Lung (tissue), 12 donors: ENCODE measurements around the gene DCLRE1A. TPM values are rescaled to one million over a fixed set of nuclear protein-coding genes. Genes with fewer than 3 reads are reported as not detected.

Experiments
- ATAC-seq: fragments of 200-7000 bp; cut with Tn5 transposase; one replicate; pipeline ENCODE4 v1.9.1; 2020; ENCODE audit warnings: moderate number of reproducible peaks; ENCODE audit not compliant: insufficient read depth, low FRiP score
- DNase-seq, 3 donors: peaks; one replicate each; pipeline ENCODE4 v3.0.0-alpha.2; 2013 to 2017
- H3K27ac ChIP-seq, 2 donors: one replicate each; pipeline ENCODE4 v1.5.1; 2013; ENCODE audit warnings: mild to moderate bottlenecking in 2 of 2, moderate library complexity in 2 of 2, control low read depth in 1 of 2, inconsistent platforms in 1 of 2, low read depth in 1 of 2, low read length in 1 of 2
- H3K27me3 ChIP-seq, 3 donors: one replicate each; pipeline ENCODE4 v1.5.1; 2013; ENCODE audit warnings: low read length in 2 of 3; ENCODE audit not compliant: control insufficient read depth in 3 of 3, insufficient read depth in 3 of 3
- H3K36me3 ChIP-seq, 4 donors: one replicate each; pipeline ENCODE4 v1.5.1; 2013; ENCODE audit warnings: low read length in 4 of 4, mild to moderate bottlenecking in 1 of 4, moderate library complexity in 1 of 4; ENCODE audit not compliant: control insufficient read depth in 4 of 4, insufficient read depth in 4 of 4
- H3K4me1 ChIP-seq, 5 donors: one replicate each; pipeline ENCODE4 v1.5.1; 2013; ENCODE audit warnings: low read length in 5 of 5, mild to moderate bottlenecking in 2 of 5, moderate library complexity in 1 of 5; ENCODE audit not compliant: control insufficient read depth in 5 of 5, insufficient read depth in 5 of 5
- H3K4me3 ChIP-seq: one replicate; pipeline ENCODE4 v1.5.1; 2013; ENCODE audit warnings: mild to moderate bottlenecking, control low read depth, moderate library complexity
- H3K9ac ChIP-seq, 2 donors: one replicate each; pipeline ENCODE4 v1.5.1; 2013; ENCODE audit warnings: low read length in 2 of 2, control low read depth in 1 of 2; ENCODE audit not compliant: insufficient read depth in 1 of 2
- H3K9me3 ChIP-seq, 4 donors: one replicate each; pipeline ENCODE4 v1.5.1; 2013; ENCODE audit warnings: low read length in 3 of 4, mild to moderate bottlenecking in 1 of 4, moderate library complexity in 1 of 4; ENCODE audit not compliant: control insufficient read depth in 4 of 4, insufficient read depth in 3 of 4
- whole genome bisulfite sequencing, 2 donors: extraction: QIAGEN DNeasy Blood & Tissue Kit; methylation state at CpG; one replicate each; pipeline ENCODE4 v1.1.7; 2013; 5-methylcytosine and 5-hydroxymethylcytosine counted together
- polyA plus RNA-seq, 2 donors: library from polyadenylated mRNA; stranded (reverse); fragments of 200-250 nt; gene quantifications; one replicate each; pipeline ENCODE4 v1.2.1, GENCODE V29; 2013
- total RNA-seq, 2 donors: library from RNA; depleted of rRNA in 1 of 2; stranded (reverse); fragments of >200 nt in 1 of 2; gene quantifications; one replicate each; pipeline ENCODE4 v1.2.1, GENCODE V29; 2014 to 2021
- TF ChIP-seq, protein P1 (sequence below): IDR thresholded peaks from 2 replicates; pipeline ENCODE4 v1.5.1; 2012; ENCODE audit warnings: mild to moderate bottlenecking; ENCODE audit errors: control extremely low read depth, extremely low read depth
- donor health status: control.
- donor health status: control.
- donor health status: Bipolar disorder and iron deficiency.
- donor health status: healthy.
- donor health status: DM: yes; HTN: yes; CAD: no.

DCLRE1A gene
- total and polyA plus RNA-seq, 4 donors, result 4.5 to 12.1 (median 5.4) TPM

DNA sequence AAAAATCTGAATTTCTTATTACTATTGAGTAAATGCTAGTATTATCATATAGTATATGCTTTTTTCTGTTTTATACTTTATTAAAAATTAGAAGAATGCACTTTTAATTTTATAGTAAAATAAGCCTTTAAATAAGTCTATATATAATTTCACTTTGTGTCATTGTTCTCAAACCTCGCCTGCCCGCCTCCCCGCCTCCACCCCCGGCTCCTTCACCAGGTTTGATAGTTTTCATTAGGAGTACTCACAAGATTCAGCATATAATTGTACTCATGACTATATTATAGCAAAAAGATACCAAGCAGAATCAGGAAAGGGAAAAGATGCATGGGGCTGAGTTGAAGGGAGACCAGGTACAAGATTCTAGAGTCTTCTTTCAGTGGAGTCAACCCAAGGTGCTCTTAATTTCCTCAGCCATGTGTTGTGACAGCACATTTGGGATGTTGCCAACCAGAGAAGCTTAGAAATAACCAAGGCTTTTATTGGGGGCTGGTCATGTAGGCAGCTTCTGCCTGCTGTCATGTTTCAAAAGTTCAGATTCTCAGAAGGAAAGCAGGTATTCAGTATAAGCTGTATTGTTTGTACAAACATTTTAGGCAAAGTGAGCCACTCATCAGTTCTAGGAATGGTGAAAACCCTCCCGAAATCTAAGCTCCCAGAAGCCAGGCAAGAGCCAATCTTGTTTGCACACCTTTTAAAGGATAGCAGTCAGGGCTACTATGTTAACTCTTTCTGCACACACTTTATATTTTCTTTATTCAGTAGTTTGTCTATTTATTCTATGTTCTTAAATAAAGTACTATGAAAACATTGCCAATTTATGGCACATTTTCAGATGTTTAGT lies 12.9 kb upstream of the DCLRE1A start:
- peak overlapping the region in 1 of 2 donors; percentile 21 for H3K27ac ChIP-seq
- no peaks in the 10 kb centered on the region for H3K27me3 ChIP-seq
- H3K36me3 ChIP-seq, result peaks cover 4 to 18% (median 10%) of the 10 kb centered on the region in 4 donors
- peaks cover 0 to 2% (median 0%) of the 10 kb centered on the region in 4 donors for H3K9me3 ChIP-seq
- ATAC-seq, result no peak
- H3K9ac ChIP-seq, result no peak overlapping the region
- WGBS, 2 donors, result 88 to 95% methylated on average over 5 of the region's 5 CpGs
- peaks cover 0 to 6% (median 0%) of the 10 kb centered on the region in 5 donors for H3K4me1 ChIP-seq
- TF ChIP-seq, protein P1, sequence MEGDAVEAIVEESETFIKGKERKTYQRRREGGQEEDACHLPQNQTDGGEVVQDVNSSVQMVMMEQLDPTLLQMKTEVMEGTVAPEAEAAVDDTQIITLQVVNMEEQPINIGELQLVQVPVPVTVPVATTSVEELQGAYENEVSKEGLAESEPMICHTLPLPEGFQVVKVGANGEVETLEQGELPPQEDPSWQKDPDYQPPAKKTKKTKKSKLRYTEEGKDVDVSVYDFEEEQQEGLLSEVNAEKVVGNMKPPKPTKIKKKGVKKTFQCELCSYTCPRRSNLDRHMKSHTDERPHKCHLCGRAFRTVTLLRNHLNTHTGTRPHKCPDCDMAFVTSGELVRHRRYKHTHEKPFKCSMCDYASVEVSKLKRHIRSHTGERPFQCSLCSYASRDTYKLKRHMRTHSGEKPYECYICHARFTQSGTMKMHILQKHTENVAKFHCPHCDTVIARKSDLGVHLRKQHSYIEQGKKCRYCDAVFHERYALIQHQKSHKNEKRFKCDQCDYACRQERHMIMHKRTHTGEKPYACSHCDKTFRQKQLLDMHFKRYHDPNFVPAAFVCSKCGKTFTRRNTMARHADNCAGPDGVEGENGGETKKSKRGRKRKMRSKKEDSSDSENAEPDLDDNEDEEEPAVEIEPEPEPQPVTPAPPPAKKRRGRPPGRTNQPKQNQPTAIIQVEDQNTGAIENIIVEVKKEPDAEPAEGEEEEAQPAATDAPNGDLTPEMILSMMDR, result no peak
- DNase-seq, result no peak
- no peak overlapping the region for H3K4me3 ChIP-seq

DNA sequence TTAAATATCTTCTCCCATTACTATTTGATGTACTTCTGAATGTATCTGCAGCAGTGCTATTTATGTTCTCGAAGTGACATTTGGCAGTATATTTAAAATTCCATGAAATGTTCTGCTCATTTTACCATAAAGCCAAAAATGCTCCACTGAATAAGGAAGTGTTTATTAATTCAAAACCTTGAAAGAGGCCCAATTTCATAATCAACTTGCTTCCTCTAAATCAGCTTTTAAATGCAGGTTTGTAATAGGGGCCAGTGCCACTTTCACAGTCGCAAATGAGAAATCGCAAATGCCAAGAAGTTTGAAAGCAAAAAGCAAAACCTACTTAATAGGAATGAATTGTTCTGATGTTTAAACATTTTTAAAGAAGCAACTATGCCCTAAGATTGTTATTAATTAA lies 12.0 kb upstream of the DCLRE1A start:
- no peak for ATAC-seq
- Histone ChIP-seq H3K4me3 (no peak overlapping the region), H3K4me1 (peaks cover 0 to 6% (median 0%) of the 10 kb centered on the region in 5 donors), H3K9ac (no peak overlapping the region), H3K9me3 (peaks cover 0 to 2% (median 0%) of the 10 kb centered on the region in 4 donors), H3K27me3 (no peaks in the 10 kb centered on the region), H3K36me3 (peaks cover 4 to 21% (median 15%) of the 10 kb centered on the region in 4 donors), H3K27ac (no peak overlapping the region)
- no peak for DNase-seq
- WGBS, 2 donors, result 40 to 66% methylated on average over 3 of the region's 3 CpGs
- TF ChIP-seq, protein P1, result no peak

- DNase-seq, result no peak
- Histone ChIP-seq H3K27me3 (no peaks in the 10 kb centered on the region), H3K4me1 (peaks cover 0 to 22% (median 5%) of the 10 kb centered on the region in 5 donors), H3K9ac (no peak overlapping the region), H3K27ac (no peak overlapping the region), H3K9me3 (peaks cover 0 to 2% (median 0%) of the 10 kb centered on the region in 4 donors), H3K4me3 (no peak overlapping the region), H3K36me3 (peaks cover 3 to 43% (median 20%) of the 10 kb centered on the region in 4 donors)
- TF ChIP-seq, protein P1, result no peak
- no peak for ATAC-seq
- 61 to 79% methylated on average over 2 of the region's 2 CpGs for WGBS, 2 donors
Observed at GRCh38 chr10:113859261-113859660, 5.4 kb upstream of the DCLRE1A start.
